CD8-positive, alpha-beta memory T cell (primary cell): Measurements from ENCODE around the gene NEDD4L. TPM values are rescaled to one million over a fixed set of nuclear protein-coding genes. Genes with fewer than 3 reads are reported as not detected.

Source experiments
- CTCF ChIA-PET: fragments of 350-600 bp; sonication (Branson Sonifier 250); formaldehyde crosslinking; loops from one replicate; lab custom pipeline; 2021; ENCODE audit warnings: antibody characterized with exemption; lab: Charles Lee
- POLR2A ChIA-PET: fragments of 350-600 bp; sonication (Branson Sonifier 250); formaldehyde crosslinking; loops from one replicate; lab custom pipeline; 2021; ENCODE audit warnings: antibody characterized with exemption; lab: Charles Lee
- DNase-seq, 5 donors: peaks; one replicate each; pipeline versions ENCODE4 v3.0.0 to v3.0.0-alpha.2; 2020 to 2022; ENCODE audit warnings: mixed read lengths in 1 of 5
- H3K27ac ChIP-seq: one replicate; pipeline ENCODE4 v1.7.0; 2013; ENCODE audit warnings: low read depth, mild to moderate bottlenecking, low read length, moderate library complexity
- H3K27me3 ChIP-seq: 2 replicates; pipeline ENCODE4 v1.7.0; 2013; ENCODE audit warnings: low read length, mild to moderate bottlenecking; ENCODE audit not compliant: insufficient read depth, poor library complexity, severe bottlenecking
- H3K36me3 ChIP-seq: 2 replicates; pipeline ENCODE4 v1.7.0; 2013; ENCODE audit warnings: mild to moderate bottlenecking, low read length, moderate library complexity; ENCODE audit not compliant: insufficient read depth
- H3K4me1 ChIP-seq: 2 replicates; pipeline ENCODE4 v1.7.0; 2013; ENCODE audit warnings: mild to moderate bottlenecking, low read length, moderate library complexity; ENCODE audit not compliant: insufficient read depth
- H3K4me3 ChIP-seq: 2 replicates; pipeline ENCODE4 v1.7.0; 2013; ENCODE audit warnings: mild to moderate bottlenecking, low read length
- H3K9me3 ChIP-seq: 2 replicates; pipeline ENCODE4 v1.7.0; 2013; ENCODE audit warnings: mild to moderate bottlenecking, low read length
- H3K27ac Mint-ChIP-seq, 8 donors: one replicate each; pipeline ENCODE4 v1.8.0; 2020 to 2021; ENCODE audit warnings: mixed read lengths in 8 of 8, mild to moderate bottlenecking in 6 of 8, inconsistent platforms in 3 of 8, moderate library complexity in 3 of 8
- H3K27me3 Mint-ChIP-seq, 2 donors: one replicate each; pipeline ENCODE4 v1.8.0; 2020 to 2021; ENCODE audit warnings: mixed read lengths in 2 of 2, mild to moderate bottlenecking in 1 of 2, moderate library complexity in 1 of 2
- H3K36me3 Mint-ChIP-seq, 3 donors: one replicate each; pipeline ENCODE4 v1.8.0; 2020 to 2021; ENCODE audit warnings: mixed read lengths in 3 of 3, inconsistent platforms in 1 of 3, mild to moderate bottlenecking in 1 of 3
- H3K4me1 Mint-ChIP-seq, 3 donors: one replicate each; pipeline ENCODE4 v1.8.0; 2020 to 2021; ENCODE audit warnings: mixed read lengths in 3 of 3, inconsistent platforms in 1 of 3, mild to moderate bottlenecking in 1 of 3
- H3K4me3 Mint-ChIP-seq, 7 donors: one replicate each; pipeline ENCODE4 v1.8.0; 2020 to 2021; ENCODE audit warnings: mixed read lengths in 7 of 7, mild to moderate bottlenecking in 6 of 7, moderate library complexity in 4 of 7, inconsistent platforms in 2 of 7
- H3K9me3 Mint-ChIP-seq, 5 donors: one replicate each; pipeline ENCODE4 v1.8.0; 2020 to 2022; ENCODE audit warnings: mixed read lengths in 5 of 5, mild to moderate bottlenecking in 3 of 5, moderate library complexity in 2 of 5, inconsistent platforms in 1 of 5
- polyA plus RNA-seq: library from polyadenylated mRNA; unstranded; fragments of 300-500 nt; fragmentation: Illumina TruSeq; gene quantifications from one replicate; pipeline ENCODE4 v1.2.3, GENCODE V29; 2021
- total RNA-seq, 2 experiments: library from RNA; stranded (reverse); gene quantifications; one replicate each; pipeline ENCODE4 v1.2.3, GENCODE V29; 2021

NEDD4L gene
- total and polyA plus RNA-seq, 3 experiments from 2014 or later, result 1.4 to 4.1 (median 3.0) TPM

DNA sequence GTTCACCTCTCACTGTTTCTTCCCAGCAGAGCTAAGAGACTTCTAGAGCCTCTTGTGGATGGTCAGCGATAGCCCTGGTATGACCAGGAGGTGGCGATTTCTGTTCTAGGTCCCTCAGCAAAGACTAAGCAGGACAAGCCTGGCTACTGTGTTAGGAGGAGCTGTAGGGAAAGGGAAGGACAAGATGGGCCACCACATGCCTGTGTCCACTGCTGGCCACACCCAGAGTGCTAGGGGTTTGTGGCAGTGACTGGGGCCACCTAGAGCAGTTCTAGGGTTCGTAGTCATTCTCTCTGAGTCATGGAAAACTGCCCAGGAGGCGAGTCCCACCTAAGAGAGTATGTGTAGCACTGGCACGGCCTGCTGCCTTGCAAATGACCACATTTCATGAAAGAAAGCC, 405.4 kb downstream of the NEDD4L start:
- Histone ChIP-seq H3K4me3 (no peak overlapping the region), H3K27me3 (no peaks in the 10 kb centered on the region), H3K27ac (no peak overlapping the region), H3K9me3 (no peaks in the 10 kb centered on the region), H3K36me3 (no peaks in the 10 kb centered on the region), H3K4me1 (no peaks in the 10 kb centered on the region)
- H3K4me1 Mint-ChIP-seq, result no peaks in the 10 kb centered on the region
- no peak overlapping the region for H3K4me3 Mint-ChIP-seq
- ChIA-PET POLR2A (no interaction called here), CTCF (no interaction called here)
- no peaks in the 10 kb centered on the region for H3K36me3 Mint-ChIP-seq
- H3K27me3 Mint-ChIP-seq, result peaks cover 4 to 23% of the 10 kb centered on the region in 2 donors
- H3K27ac Mint-ChIP-seq, result no peak overlapping the region
- no peaks in the 10 kb centered on the region for H3K9me3 Mint-ChIP-seq
- no peak for DNase-seq

Other genes starting within 250 kb of the NEDD4L start
- gene ATP8B1, start 240.9 kb upstream of the NEDD4L start, total RNA-seq, result not detected
- not detected for gene ATP8B1, start 240.9 kb upstream of the NEDD4L start, polyA plus RNA-seq